ENCODE data around the gene PLOD1. TPM values are rescaled to one million over a fixed set of nuclear protein-coding genes. Genes with fewer than 3 reads are reported as not detected.

PLOD1 gene
- total and polyA plus RNA-seq, 10 of the 15 experiments (the other 5 are each of a cell fraction or from before 2014, with no cell fraction given): 10.6 to 42.6 (median 29.3) TPM

GRCh38 chr1:11914024-11914423 is 20.5 kb upstream of the PLOD1 start:
- POLR2A ChIA-PET: interaction anchor here (1.2 to 1.3 kb wide), 3 partner anchors 12 to 68 kb away, joined by 3 to 5 read pairs (median 4); partner anchors contain the start of gene KIAA2013
- DNase-seq (ENCODE audit: low read depth, low spot score) (no peak), FAIRE-seq (no peak), ATAC-seq (no peak)
- no TSS peak for BruUV-seq (replicated peaks)
- no peak overlapping the region for H3K9ac ChIP-seq (ENCODE audit: control insufficient read depth, insufficient read depth, low read length)
- H3K27ac ChIP-seq (ENCODE audit: control insufficient read depth, insufficient read depth): no peak overlapping the region
- peaks cover 11% of the 10 kb centered on the region for H3K4me1 ChIP-seq (ENCODE audit: control insufficient read depth, insufficient read depth, low read length)
- H3K9me3 ChIP-seq (replicated peaks; ENCODE audit: control insufficient read depth, insufficient read depth, low read length): no peaks in the 10 kb centered on the region
- no peak overlapping the region for H3K4me2 ChIP-seq (ENCODE audit: control insufficient read depth, insufficient read depth)
- RAD21 ChIA-PET (ENCODE audit: unreplicated experiment): interaction anchor here (1.2 to 1.4 kb wide), 2 partner anchors 67 to 76 kb away, joined by 3 to 5 read pairs; no protein-coding TSS in a partner anchor
- WGBS (ENCODE audit: insufficient coverage, insufficient replicate concordance, low lambda C conversion rate, missing lambda C conversion rate): 80% methylated on average over 1 of the region's 1 CpG
- H2AFZ ChIP-seq (ENCODE audit: control insufficient read depth, low read depth, low read length): no peak overlapping the region
- in situ Hi-C loops (cut with MboI): no loop called here
- CTCF ChIA-PET: interaction anchor here (0.8 to 1.2 kb wide), 3 partner anchors 8 to 118 kb away, joined by 3 to 4 read pairs (median 3); no protein-coding TSS in a partner anchor
- no peak overlapping the region for H3K4me3 ChIP-seq
- no peaks in the 10 kb centered on the region for H4K20me1 ChIP-seq (ENCODE audit: control insufficient read depth, insufficient read depth)
- no peaks in the 10 kb centered on the region for H3K79me2 ChIP-seq (ENCODE audit: control insufficient read depth, insufficient read depth, low read length)
- intact Hi-C loops (cut with micrococcal nuclease; ENCODE audit: unreplicated experiment): no loop called here
- SMC1A ChIA-PET (ENCODE audit: uncharacterized antibody, unreplicated experiment): interaction anchor here (1.2 to 1.5 kb wide), 3 partner anchors 53 to 211 kb away, joined by 3 to 4 read pairs (median 3); no protein-coding TSS in a partner anchor
- H3K27me3 ChIP-seq (replicated peaks in 1 of 2; ENCODE audit: control insufficient read depth in 2 of 2, insufficient read depth in 2 of 2, low read length in 1 of 2): no peaks in the 10 kb centered on the region
- TF ChIP-seq ZNF687 (IDR thresholded peaks at IDR 0.05) (no peak), CHD2 (IDR thresholded peaks at IDR 0.05; ENCODE audit: borderline replicate concordance, low read depth, low read length) (no peak), RB1 (IDR thresholded peaks at IDR 0.05; ENCODE audit: borderline replicate concordance) (no peak), BMI1 (IDR thresholded peaks at IDR 0.05; ENCODE audit: borderline replicate concordance) (no peak), BCLAF1 (IDR thresholded peaks at IDR 0.05) (no peak)
- H3K36me3 ChIP-seq (ENCODE audit: control insufficient read depth in 2 of 2, insufficient read depth in 2 of 2, low read length in 1 of 2): peaks cover 3 to 5% of the 10 kb centered on the region in 2 experiments; a peak in 3 of 4 replicates

Measured in GM12878 (cell line).